NCI-H128 (cell line): ENCODE results near the gene CALML5.

Experiments
- DNase-seq: peaks from one replicate; lab custom pipeline; 2025; ENCODE audit not compliant: unreplicated experiment; lab: John Stamatoyannopoulos, UW

The CALML5 gene

DNA sequence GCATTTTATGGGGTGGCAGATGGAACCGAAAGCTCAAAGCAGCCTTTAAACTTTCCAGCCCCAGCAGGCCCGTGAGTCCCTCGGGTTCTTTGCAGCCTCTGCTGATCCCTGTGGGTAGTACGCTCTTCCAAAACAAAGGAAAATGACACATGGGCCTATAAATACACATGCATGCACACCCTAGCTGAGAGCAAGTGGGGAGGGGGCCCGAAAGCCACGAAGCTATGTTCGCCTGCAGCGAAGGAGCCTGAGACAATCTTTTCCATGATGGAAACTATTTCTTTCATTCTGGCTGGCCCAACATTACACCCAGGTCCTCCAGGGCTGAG, 32.2 kb downstream of the CALML5 start:
- no peak for DNase-seq

DNA sequence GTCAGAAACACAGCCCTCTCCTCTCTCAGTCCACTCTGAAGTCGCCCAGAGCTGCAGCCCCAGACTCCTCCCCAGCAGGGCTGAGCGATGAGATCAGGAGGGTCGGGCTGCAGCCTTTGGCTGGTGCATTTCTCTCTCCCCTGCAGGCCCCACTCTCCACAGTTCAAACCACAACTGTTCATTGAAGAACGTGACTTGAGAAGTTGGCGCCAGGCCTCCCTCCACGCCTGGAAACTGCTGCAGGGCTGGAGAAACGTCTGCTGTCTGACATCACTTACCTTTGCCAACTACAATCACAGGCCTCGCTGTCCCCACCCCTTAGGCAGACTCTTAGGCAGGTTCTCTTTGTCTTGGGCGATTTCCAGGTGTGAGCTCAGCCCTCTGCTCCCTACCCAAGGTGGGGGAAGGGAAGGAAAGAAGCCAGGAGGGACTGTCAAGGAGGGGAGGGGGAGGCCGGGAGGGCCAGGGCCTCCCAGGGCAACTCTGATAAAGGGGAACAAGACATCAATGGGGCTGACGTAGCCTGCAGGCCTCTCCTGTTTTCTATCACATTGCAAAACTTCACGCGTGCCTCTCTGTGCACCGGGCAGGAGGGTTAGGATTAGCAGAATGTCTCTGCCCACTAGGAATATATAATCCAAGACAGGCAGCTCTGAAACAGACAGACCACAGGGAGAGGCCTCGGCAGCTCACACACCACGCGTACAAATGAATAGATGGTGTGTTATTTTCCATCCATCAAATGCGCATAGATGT, 32.7 kb downstream of the CALML5 start:
- DNase-seq = no peak

DNA sequence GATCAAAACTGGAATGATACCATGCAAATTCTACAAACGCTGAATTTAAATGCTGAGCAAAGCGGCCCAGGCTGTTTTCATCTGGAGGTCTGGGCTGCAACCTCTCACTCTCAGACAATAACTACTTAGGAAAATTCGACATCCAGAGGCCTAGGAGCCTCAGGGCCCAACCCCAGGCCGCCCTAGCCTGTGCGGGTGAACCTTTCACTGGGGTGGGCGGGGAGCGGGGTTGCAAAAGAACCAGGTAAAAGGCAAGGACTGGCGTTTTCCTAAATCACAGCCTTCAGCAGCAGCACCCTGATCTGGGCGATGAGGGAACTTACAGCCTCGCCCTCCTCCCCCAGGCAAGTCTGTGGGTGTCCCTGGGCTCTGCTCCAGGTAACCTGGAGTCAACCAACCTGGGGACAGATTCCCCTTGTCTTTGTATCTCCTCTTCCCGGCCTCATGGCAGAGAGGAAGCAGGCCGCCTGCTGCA, 33.4 kb downstream of the CALML5 start:
- no peak for DNase-seq

DNA sequence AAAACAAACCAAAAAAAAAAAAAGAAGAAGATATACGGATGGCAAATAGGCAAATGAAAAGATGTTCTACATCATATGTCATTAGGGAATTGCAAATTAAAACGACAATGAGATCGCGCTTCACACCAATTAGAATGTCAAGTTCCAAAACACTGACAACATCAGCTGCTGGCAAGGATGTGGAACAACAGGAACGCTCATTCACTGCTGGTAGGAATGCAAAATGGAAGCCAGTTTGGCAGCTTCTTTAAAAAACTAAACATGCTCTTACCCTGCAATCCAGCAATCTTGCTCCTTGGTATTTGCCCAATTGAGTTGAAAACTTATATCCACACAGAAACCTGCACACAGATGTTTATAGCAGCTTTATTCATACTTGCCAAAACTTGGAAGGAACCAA, 34.8 kb downstream of the CALML5 start:
- DNase-seq = no peak

GRCh38 chr10:5462841-5463293, 36.5 kb downstream of the CALML5 start:
- DNase-seq = no peak

DNA sequence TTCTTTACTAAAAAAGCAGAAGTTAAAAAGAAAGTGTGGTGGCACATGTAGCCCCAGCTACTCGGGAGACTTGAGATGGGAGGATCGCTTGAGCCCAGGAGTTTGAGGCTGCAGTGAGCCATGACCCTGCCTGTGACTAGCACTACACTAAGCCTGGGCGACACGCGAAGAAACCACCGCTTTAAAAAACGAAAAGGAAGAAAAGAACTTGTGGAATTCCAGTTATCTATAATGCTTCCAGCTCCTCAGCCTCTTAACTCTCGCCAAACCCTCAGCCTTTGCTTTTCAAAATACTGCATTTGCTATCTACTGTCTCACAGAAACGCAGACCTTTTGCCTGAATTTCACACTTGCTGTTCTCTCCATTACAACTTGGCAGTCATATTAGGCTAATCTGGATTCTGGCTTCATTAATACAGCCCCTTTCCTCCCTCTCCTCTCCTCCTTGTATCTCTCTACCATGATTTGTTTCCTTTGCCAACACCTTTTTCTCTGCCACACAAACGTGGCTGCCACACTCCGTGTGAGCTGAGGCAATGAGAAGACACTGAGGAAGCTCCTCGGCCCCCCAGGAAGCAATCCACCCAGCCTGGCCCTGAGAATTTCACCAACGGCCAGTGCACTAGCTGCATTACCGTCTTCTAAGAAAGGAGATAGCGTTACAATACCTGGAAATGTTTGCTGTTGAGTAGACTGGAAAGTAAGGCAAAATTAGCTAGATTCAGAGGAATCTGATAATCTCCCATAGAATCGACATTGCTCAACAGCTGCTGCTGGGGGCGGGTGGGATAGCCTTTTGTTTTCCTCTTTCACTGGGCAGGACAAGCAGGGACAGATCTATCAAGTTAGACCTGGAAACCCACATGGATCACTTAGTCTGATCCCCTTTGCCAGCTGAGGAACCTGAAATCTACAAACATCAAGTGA, 37.2 kb downstream of the CALML5 start:
- DNase-seq = no peak

DNA sequence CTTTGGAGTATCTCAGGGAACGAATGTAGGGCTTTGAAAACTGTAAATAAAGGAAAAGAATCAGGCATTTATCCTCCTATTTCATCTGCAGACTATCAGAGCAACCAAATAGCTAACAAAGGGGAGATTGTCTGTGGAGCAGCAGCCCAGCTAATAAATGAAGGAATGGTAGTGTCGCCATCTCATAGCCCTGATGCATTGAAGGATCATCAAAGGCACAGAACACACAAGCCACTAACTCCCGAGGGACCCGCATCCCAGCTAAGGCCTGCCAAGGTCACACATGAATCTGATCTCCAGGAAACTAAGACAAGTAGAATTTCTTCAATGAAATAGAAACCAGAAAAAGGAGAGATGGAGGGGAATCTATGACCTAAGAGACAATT, 38.2 kb downstream of the CALML5 start:
- no peak for DNase-seq

GRCh38 chr10:5460468-5461202, 38.7 kb downstream of the CALML5 start:
- no peak for DNase-seq

DNA sequence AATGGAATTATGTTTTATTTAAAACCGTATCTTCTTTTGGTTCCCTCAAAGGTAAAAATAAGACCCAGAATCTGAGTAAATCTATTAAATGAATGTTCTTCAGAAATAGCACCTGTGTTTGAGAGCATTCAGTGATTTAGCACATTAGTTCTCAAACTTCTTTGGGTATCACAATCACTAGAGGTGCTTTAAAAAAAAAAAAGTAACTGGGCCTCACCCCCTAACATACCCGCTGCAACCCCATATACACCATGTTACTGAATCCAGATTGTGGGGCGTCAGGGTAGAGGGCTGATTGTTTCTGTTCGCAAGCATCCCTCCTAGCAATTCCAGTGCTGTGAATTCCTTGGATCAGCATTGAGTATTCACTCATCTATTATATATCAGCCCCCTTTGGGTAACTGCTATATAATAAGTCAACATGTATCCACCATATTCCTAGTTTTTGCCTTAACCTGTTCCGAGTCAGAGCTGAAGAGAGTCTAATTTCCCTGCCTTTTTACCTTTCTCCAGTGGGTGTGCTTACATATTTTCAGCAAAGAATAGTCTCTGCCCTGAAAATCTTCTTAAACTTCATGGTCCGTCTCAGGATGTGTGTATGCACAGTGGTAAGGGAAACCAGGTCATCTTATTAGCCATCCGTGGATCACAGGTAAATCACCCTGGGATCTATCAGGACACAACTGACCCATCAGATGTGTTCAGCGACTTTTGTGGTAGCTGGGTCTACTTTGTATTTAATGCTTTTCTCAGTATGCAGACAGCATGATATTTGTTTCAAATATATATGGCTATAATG, 40.2 kb downstream of the CALML5 start:
- no peak for DNase-seq

DNA sequence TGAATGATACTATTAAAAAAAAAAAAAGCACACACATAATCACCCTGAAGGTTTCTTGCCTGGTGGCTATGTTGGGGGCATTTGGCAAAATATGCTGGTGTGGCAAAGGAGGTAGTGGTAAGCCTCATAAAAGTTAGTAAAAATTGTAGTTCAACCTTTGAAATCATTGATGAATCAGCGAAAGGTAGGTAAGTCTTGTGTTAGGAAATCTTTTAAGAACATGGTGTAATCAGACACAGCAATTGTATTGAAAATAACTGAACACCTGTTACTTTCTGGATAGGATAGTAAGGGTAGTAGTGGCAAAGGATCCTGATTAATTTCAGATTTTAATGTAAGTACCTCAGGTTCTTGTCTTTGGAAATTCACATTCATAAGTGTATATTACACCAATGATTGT, 40.9 kb downstream of the CALML5 start:
- no peak for DNase-seq

GRCh38 chr10:5457741-5458140, 41.6 kb downstream of the CALML5 start:
- no peak for DNase-seq

DNA sequence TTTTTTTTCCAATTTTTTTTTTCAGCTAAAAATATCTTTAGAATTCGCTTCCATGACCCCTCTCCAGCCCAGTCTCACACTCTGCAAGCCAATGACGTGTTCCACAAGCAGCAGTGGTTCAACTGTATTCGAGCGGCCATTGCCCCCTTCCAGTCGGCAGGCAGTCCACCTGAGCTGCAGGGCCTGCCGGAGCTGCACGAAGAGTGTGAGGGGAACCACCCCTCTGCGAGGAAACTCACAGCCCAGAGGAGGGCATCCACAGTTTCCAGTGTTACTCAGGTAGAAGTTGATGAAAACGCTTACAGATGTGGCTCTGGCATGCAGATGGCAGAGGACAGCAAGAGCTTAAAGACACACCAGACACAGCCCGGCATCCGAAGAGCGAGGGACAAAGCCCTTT, 42.8 kb downstream of the CALML5 start:
- no peak for DNase-seq

- DNase-seq = no peak
These were observed 45.5 kb downstream of the CALML5 start for GRCh38 chr10:5453749-5454489.

DNA sequence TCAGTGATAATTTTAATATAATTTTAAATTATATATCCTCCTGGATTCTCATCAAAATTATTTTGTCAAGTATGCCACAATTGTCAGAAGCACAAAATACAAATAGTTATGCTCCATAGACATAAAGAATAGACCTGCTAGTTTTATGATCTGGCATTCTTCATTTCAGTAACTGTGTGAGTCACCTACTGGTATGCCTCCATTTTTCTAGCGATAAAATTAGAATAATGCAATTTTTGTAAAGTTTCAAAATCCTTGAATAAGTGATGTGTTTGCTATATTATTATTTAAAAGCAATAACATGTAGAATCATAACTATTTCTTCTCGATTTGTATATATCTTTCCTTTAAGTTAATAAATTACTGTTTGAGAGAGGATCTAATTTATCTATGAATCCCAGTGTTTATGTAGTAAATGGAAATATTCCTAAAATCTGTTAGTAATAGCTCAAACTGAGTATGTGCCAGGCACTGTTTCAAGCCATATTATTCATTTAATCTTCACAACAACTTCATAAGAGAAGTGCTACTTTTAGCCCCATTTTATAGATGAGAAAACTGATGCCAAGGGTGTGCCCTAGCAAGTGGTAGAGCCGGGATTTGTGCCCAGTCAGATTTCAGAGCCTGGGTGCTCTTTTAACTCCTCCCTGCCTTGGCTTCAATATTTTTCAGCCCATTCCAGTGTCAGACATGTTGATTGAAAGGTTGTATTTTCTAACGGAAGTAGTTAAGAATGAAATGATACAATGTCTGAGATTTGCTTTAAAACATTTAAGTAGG, 48.6 kb downstream of the CALML5 start:
- no peak for DNase-seq

GRCh38 chr10:5449823-5450222, 49.5 kb downstream of the CALML5 start:
- DNase-seq = no peak

- DNase-seq = no peak
These were observed 50.1 kb downstream of the CALML5 start for GRCh38 chr10:5449227-5449626.
